ENCODE measurements around the gene SLC19A1. TPM values are rescaled to one million over a fixed set of nuclear protein-coding genes. Genes with fewer than 3 reads are reported as not detected.

Gene SLC19A1
- total RNA-seq, 1 donor from 2014 or later, result 25.6 TPM

DNA sequence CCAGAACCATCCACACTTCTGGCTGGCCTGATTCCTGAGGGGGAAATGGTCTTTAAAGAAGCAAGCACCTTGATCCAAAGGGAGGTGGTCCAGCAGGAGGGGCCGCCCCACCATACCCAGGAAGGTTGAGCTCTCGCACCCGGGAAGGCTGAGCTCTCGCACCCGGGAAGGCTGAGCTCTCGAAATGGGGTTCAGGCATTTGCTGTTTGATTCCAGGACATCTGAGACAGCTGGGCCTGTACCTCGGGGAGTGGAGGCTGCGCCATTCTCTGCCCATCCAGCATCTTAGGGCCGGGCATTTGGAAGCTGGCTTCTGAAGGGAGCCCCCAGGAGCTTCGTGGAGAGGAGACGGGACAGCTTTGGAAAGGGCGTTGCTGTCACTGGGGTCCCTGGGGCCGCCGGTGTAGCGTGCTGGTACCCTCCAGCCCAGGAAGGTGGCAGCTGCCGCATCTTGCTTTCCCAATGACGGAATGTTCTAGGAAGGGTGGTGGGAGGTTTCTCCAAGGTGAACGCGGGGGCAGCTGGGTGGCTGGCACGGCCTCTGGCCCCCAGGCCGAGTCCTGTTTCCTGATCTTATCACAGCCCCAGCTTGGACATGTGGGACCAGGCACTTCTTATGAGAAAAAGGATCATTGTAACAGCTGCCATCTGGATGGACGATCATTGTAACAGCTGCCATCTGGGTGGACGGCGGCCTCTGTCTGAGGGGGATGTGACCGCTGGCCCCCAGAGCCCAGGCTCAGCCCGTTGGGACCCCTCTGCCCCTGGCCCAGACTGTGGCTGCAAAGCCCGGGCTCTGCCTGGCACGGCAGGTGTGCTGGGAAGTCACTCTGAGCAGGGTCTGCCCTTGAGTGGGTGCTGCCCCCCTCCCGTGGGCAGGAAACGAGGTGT lies 75.7 kb downstream of the SLC19A1 start:
- Mint-ChIP-seq H3K9me3 (ENCODE audit: low read depth) (peaks cover 13% of the 10 kb centered on the region), H3K4me3 (ENCODE audit: low read depth) (no peak overlapping the region), H3K27ac (peak overlapping the region; percentile 24), H3K4me1 (ENCODE audit: low read depth) (peaks cover 37% of the 10 kb centered on the region), H3K36me3 (ENCODE audit: insufficient read depth) (peaks cover 31% of the 10 kb centered on the region), H3K27me3 (no peaks in the 10 kb centered on the region)
- TF ChIP-seq, protein P1, sequence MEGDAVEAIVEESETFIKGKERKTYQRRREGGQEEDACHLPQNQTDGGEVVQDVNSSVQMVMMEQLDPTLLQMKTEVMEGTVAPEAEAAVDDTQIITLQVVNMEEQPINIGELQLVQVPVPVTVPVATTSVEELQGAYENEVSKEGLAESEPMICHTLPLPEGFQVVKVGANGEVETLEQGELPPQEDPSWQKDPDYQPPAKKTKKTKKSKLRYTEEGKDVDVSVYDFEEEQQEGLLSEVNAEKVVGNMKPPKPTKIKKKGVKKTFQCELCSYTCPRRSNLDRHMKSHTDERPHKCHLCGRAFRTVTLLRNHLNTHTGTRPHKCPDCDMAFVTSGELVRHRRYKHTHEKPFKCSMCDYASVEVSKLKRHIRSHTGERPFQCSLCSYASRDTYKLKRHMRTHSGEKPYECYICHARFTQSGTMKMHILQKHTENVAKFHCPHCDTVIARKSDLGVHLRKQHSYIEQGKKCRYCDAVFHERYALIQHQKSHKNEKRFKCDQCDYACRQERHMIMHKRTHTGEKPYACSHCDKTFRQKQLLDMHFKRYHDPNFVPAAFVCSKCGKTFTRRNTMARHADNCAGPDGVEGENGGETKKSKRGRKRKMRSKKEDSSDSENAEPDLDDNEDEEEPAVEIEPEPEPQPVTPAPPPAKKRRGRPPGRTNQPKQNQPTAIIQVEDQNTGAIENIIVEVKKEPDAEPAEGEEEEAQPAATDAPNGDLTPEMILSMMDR (IDR thresholded peaks at IDR 0.05; ENCODE audit: unreplicated experiment), result no peak
- DNase-seq (ENCODE audit: low spot score, unreplicated experiment), result no peak

DNA sequence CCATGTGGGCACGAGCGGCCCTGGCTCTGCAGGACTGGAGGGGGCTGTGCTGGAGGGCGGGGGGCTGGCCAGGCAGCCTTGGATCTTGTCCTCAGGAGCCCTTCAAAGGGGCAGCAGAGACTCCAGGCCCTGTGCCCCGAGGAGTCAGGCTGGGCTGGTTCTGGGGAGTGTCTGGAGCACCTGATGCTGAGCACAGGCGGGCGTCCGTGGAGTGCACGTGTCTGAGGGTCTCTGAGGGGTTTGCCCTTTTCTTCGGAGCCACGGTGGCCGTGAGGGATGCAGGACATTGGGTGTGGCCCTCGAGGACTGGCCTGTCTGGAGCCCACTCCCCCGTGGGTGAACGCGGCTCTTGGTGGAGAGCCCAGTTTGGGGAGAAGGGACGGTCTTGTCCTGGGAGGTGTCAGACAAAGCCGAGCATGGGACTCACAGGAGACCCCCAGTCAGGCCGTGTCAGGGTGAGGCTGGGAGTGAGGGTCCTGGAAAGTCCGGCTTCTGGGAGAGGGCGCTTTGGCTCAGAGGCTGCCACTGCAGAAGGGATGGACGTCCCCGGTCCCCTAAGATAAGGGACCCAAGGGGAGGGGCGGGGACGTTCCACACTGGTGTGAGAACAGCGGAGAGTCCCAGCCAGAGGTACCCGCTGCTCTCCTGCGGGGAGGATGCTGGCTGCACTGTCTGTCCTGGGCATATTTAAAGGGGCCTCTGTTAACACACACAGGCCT lies 76.5 kb downstream of the SLC19A1 start:
- H3K4me3 Mint-ChIP-seq (ENCODE audit: low read depth), result no peak overlapping the region
- TF ChIP-seq, protein P1 (IDR thresholded peaks at IDR 0.05; ENCODE audit: unreplicated experiment), result no peak
- H3K27me3 Mint-ChIP-seq, result no peaks in the 10 kb centered on the region
- no peak overlapping the region for H3K27ac Mint-ChIP-seq
- DNase-seq (ENCODE audit: low spot score, unreplicated experiment), result no peak
- peaks cover 15% of the 10 kb centered on the region for H3K9me3 Mint-ChIP-seq (ENCODE audit: low read depth)
- H3K36me3 Mint-ChIP-seq (ENCODE audit: insufficient read depth), result peaks cover 36% of the 10 kb centered on the region
- peaks cover 30% of the 10 kb centered on the region for H3K4me1 Mint-ChIP-seq (ENCODE audit: low read depth)

DNA sequence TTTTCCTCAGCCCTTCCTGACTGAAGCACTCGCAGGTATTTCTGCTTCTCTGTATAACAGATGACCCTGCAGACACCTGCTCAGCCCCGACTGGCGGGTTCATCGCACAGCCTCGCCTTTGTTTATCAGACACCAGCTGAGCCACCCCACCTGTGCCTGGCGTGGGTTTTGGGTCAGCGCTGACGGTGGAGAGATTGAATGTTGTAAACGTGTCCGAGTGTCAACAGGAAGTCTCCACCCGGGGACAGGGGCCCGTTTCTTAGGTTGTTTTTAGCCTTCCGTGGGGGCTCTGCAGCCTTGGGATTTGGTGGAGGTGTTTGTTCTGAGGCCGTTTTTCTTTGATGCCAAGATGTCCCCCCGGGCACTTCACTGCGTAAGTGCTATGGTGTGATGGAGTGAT lies 77.1 kb downstream of the SLC19A1 start:
- TF ChIP-seq, protein P1 (IDR thresholded peaks at IDR 0.05; ENCODE audit: unreplicated experiment), result no peak
- Mint-ChIP-seq H3K36me3 (ENCODE audit: insufficient read depth) (peaks cover 41% of the 10 kb centered on the region), H3K4me3 (ENCODE audit: low read depth) (no peak overlapping the region), H3K4me1 (ENCODE audit: low read depth) (peaks cover 24% of the 10 kb centered on the region), H3K27ac (no peak overlapping the region), H3K27me3 (no peaks in the 10 kb centered on the region), H3K9me3 (ENCODE audit: low read depth) (peaks cover 15% of the 10 kb centered on the region)
- no peak for DNase-seq (ENCODE audit: low spot score, unreplicated experiment)

DNA sequence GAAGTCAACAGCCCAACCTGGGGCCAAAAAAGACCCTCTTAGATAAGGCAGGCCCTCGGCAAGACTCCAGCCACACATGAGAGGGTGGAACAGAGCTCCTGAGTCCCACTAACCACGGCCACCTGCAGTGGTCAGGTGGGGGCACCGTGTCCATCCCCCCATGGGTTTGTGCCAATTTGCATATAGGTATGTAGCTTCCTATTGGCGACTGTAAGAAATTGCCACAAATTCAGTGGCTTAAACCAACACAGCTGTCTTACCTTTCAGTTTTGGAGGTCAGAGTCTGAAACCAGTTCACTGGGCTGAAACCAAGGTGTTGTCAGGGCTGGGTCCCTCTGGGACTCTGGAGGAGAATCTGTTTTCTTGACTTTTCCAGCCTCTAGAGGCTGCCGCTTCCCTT lies 77.9 kb downstream of the SLC19A1 start:
- peaks cover 15% of the 10 kb centered on the region for H3K9me3 Mint-ChIP-seq (ENCODE audit: low read depth)
- H3K27ac Mint-ChIP-seq, result no peak overlapping the region
- TF ChIP-seq, protein P1 (IDR thresholded peaks at IDR 0.05; ENCODE audit: unreplicated experiment), result no peak
- no peak for DNase-seq (ENCODE audit: low spot score, unreplicated experiment)
- peaks cover 39% of the 10 kb centered on the region for H3K36me3 Mint-ChIP-seq (ENCODE audit: insufficient read depth)
- peaks cover 16% of the 10 kb centered on the region for H3K4me1 Mint-ChIP-seq (ENCODE audit: low read depth)
- H3K27me3 Mint-ChIP-seq, result no peaks in the 10 kb centered on the region
- no peak overlapping the region for H3K4me3 Mint-ChIP-seq (ENCODE audit: low read depth)

DNA sequence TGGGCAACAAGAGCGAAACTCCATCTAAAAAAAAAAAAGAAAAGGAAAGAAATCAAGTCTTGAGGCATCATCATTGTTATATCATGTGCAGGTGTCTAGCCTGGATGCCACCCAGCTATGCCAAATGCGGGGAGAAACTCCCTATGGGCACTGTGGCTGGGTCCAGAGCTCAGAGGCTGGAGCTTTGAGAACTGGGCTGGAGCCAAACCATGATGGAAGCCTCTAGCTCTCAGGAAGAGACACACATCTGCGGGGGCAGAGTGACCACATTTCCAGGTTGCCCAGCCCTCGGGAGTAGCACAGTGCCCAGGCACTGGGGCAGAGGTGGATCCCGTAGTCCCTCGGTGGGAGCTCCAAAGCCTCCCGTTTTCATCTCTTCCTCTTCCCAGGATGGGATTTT lies 78.4 kb downstream of the SLC19A1 start:
- no peaks in the 10 kb centered on the region for H3K27me3 Mint-ChIP-seq
- peaks cover 16% of the 10 kb centered on the region for H3K4me1 Mint-ChIP-seq (ENCODE audit: low read depth)
- TF ChIP-seq, protein P1 (IDR thresholded peaks at IDR 0.05; ENCODE audit: unreplicated experiment), result no peak
- no peak for DNase-seq (ENCODE audit: low spot score, unreplicated experiment)
- no peak overlapping the region for H3K4me3 Mint-ChIP-seq (ENCODE audit: low read depth)
- H3K36me3 Mint-ChIP-seq (ENCODE audit: insufficient read depth), result peaks cover 39% of the 10 kb centered on the region
- H3K9me3 Mint-ChIP-seq (ENCODE audit: low read depth), result peaks cover 15% of the 10 kb centered on the region
- H3K27ac Mint-ChIP-seq, result no peak overlapping the region

Data from progenitor cell of endocrine pancreas (in vitro differentiated cells).